Measurements from ENCODE around the gene DCDC2C. TPM values are rescaled to one million over a fixed set of nuclear protein-coding genes. Genes with fewer than 3 reads are reported as not detected.
"Not testable (repeated sequence)": the region's sequence is repeated elsewhere in the genome, so short reads cannot be mapped to it uniquely, and the experiment has no call there.

Gene DCDC2C
- total RNA-seq, 1 experiment from 2014 or later, result not detected

DNA sequence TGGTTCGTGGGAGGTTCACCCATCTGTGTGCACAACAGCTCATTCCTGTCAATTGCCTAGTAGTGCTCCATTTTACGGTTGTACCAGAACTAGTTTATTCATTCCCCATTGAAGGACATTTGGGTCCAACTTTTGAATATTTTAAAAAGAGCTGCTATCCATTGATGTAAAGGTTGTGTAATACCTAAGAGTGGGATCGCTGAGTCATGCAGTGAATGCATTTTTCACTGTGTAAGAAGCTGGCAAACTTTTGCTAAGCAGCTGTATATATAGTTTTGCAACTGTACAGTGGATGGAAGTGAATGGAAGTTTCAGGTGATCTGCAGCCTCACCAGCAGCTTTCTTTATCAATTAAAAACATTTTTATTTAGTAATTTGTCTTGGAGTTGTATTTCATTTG, 104.5 kb downstream of the DCDC2C start:
- DNase-seq (ENCODE audit: low spot score) (no peak), ATAC-seq (no peak)
- Mint-ChIP-seq H3K4me3 (no peak overlapping the region), H3K9me3 (peaks cover 98% of the 10 kb centered on the region), H3K36me3 (peaks cover 83% of the 10 kb centered on the region), H3K27me3 (ENCODE audit: low read depth) (peaks cover 24% of the 10 kb centered on the region), H3K27ac (no peak overlapping the region), H3K4me1 (no peaks in the 10 kb centered on the region)
- ChIA-PET CTCF (no interaction called here), POLR2A (interaction anchor here (0.7 kb wide), 1 partner anchor 1768 kb away, joined by 4 read pairs; no protein-coding TSS in a partner anchor)
- TF ChIP-seq ATF1 (CRISPR knock-in tag; IDR thresholded peaks at IDR 0.05), result no peak
- TF ChIP-seq, protein P1, sequence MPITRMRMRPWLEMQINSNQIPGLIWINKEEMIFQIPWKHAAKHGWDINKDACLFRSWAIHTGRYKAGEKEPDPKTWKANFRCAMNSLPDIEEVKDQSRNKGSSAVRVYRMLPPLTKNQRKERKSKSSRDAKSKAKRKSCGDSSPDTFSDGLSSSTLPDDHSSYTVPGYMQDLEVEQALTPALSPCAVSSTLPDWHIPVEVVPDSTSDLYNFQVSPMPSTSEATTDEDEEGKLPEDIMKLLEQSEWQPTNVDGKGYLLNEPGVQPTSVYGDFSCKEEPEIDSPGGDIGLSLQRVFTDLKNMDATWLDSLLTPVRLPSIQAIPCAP (CRISPR knock-in tag; IDR thresholded peaks at IDR 0.05), result no peak

DNA sequence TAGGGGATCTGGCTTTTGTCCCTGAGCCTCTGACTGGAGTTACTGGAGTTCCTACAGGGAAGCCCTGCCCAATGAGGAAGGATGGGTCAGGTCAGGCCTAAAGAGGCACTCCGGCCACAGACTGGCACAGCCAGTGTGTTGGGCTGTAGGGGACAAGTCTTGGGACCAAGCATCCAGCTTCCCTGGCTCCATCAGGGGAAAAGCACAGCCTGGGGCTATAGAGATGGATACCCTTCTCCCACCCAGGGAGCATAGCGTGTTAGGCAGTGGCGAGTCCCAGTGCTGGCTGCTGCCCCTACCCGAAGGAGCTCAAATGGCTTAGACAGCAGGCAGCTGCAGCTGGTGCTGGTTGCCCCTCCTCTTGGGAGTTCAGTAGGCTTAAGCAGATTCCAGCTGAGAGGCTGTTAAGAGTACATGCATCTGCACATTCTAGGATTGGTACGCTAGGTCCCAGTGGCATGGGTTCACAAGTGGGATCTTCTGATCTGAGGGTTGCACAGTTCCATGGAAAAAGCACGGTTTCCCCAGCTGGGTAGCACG, 111.4 kb downstream of the DCDC2C start:
- peaks cover 50% of the 10 kb centered on the region for H3K36me3 Mint-ChIP-seq
- CTCF ChIA-PET, result no interaction called here
- POLR2A ChIA-PET, result no interaction called here
- H3K4me1 Mint-ChIP-seq, result no peaks in the 10 kb centered on the region
- no peak overlapping the region for H3K4me3 Mint-ChIP-seq
- H3K27ac Mint-ChIP-seq, result no peak overlapping the region
- TF ChIP-seq, protein P2, sequence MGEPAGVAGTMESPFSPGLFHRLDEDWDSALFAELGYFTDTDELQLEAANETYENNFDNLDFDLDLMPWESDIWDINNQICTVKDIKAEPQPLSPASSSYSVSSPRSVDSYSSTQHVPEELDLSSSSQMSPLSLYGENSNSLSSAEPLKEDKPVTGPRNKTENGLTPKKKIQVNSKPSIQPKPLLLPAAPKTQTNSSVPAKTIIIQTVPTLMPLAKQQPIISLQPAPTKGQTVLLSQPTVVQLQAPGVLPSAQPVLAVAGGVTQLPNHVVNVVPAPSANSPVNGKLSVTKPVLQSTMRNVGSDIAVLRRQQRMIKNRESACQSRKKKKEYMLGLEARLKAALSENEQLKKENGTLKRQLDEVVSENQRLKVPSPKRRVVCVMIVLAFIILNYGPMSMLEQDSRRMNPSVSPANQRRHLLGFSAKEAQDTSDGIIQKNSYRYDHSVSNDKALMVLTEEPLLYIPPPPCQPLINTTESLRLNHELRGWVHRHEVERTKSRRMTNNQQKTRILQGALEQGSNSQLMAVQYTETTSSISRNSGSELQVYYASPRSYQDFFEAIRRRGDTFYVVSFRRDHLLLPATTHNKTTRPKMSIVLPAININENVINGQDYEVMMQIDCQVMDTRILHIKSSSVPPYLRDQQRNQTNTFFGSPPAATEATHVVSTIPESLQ (CRISPR knock-in tag; IDR thresholded peaks at IDR 0.05), result no peak
- TF ChIP-seq, protein P3, sequence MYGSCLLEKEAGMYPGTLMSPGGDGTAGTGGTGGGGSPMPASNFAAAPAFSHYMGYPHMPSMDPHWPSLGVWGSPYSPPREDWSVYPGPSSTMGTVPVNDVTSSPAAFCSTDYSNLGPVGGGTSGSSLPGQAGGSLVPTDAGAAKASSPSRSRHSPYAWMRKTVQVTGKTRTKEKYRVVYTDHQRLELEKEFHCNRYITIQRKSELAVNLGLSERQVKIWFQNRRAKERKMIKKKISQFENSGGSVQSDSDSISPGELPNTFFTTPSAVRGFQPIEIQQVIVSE (CRISPR knock-in tag; IDR thresholded peaks at IDR 0.05; ENCODE audit: borderline replicate concordance), result no peak
- TF ChIP-seq HMGA2 (CRISPR knock-in tag; IDR thresholded peaks at IDR 0.05) (no peak), NR1H2 (CRISPR knock-in tag; IDR thresholded peaks at IDR 0.05) (no peak), ATF1 (CRISPR knock-in tag; IDR thresholded peaks at IDR 0.05) (no peak), OVOL2 (CRISPR knock-in tag; IDR thresholded peaks at IDR 0.05; ENCODE audit: borderline replicate concordance) (no peak), ZNF396 (CRISPR knock-in tag; IDR thresholded peaks at IDR 0.05; ENCODE audit: borderline replicate concordance) (no peak), CREM (CRISPR knock-in tag; IDR thresholded peaks at IDR 0.05) (no peak), NFYB (CRISPR knock-in tag; conservative IDR thresholded peaks at IDR 0.05; ENCODE audit: low read depth) (no peak)
- TF ChIP-seq, protein P4, sequence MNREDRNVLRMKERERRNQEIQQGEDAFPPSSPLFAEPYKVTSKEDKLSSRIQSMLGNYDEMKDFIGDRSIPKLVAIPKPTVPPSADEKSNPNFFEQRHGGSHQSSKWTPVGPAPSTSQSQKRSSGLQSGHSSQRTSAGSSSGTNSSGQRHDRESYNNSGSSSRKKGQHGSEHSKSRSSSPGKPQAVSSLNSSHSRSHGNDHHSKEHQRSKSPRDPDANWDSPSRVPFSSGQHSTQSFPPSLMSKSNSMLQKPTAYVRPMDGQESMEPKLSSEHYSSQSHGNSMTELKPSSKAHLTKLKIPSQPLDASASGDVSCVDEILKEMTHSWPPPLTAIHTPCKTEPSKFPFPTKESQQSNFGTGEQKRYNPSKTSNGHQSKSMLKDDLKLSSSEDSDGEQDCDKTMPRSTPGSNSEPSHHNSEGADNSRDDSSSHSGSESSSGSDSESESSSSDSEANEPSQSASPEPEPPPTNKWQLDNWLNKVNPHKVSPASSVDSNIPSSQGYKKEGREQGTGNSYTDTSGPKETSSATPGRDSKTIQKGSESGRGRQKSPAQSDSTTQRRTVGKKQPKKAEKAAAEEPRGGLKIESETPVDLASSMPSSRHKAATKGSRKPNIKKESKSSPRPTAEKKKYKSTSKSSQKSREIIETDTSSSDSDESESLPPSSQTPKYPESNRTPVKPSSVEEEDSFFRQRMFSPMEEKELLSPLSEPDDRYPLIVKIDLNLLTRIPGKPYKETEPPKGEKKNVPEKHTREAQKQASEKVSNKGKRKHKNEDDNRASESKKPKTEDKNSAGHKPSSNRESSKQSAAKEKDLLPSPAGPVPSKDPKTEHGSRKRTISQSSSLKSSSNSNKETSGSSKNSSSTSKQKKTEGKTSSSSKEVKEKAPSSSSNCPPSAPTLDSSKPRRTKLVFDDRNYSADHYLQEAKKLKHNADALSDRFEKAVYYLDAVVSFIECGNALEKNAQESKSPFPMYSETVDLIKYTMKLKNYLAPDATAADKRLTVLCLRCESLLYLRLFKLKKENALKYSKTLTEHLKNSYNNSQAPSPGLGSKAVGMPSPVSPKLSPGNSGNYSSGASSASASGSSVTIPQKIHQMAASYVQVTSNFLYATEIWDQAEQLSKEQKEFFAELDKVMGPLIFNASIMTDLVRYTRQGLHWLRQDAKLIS (CRISPR knock-in tag; IDR thresholded peaks at IDR 0.05; ENCODE audit: borderline replicate concordance), result no peak
- TF ChIP-seq, protein P5, sequence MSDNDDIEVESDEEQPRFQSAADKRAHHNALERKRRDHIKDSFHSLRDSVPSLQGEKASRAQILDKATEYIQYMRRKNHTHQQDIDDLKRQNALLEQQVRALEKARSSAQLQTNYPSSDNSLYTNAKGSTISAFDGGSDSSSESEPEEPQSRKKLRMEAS (CRISPR knock-in tag; IDR thresholded peaks at IDR 0.05), result no peak
- ATAC-seq (no peak), DNase-seq (ENCODE audit: low spot score) (no peak)
- H3K27me3 Mint-ChIP-seq (ENCODE audit: low read depth), result peaks cover 7% of the 10 kb centered on the region
- H3K9me3 Mint-ChIP-seq, result peaks cover 31% of the 10 kb centered on the region

DNA sequence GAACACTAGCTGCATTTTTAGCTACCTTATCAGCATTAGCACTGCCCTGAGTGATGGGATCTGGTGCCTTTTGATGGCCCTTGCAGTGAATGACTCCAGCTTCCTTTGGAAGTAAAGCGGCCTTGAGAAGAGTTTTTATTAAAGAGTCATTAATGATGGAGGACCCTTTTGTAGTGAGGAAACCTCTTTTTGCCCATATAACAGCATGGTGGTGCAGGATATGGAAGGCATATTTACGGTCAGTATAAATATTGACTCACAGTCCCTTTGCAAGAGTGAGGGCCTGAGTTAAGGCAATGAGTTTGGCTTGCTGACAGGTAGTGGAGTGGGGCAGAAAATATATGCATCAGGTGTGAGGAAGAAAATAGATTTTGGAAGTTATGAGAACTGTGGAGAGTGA, 113.8 kb downstream of the DCDC2C start:
- POLR2A ChIA-PET, result not testable (repeated sequence)

More for the DNA sequence above, 113.8 kb downstream of the DCDC2C start:
- Mint-ChIP-seq H3K27me3 (ENCODE audit: low read depth) (peaks cover 10% of the 10 kb centered on the region; the same call in 1 of the 2 replicates), H3K36me3 (peaks cover 45% of the 10 kb centered on the region)
- H3K4me3 Mint-ChIP-seq; H3K9me3 Mint-ChIP-seq; DNase-seq (ENCODE audit: low spot score); H3K4me1 Mint-ChIP-seq; H3K27ac Mint-ChIP-seq; CTCF ChIA-PET; ATAC-seq: not testable (repeated sequence)

Measured in WTC11 (cell line).